IPS-18c (cell line): Measurements from ENCODE around the gene SCP2D1.

Experiments used
- H3K4me3 ChIP-seq: 2 replicates; pipeline ENCODE4 v1.7.0; 2013; ENCODE audit warnings: low read depth, mild to moderate bottlenecking, low read length, moderate library complexity; ENCODE audit not compliant: insufficient read depth
- H3K9me3 ChIP-seq: one replicate; pipeline ENCODE4 v1.6.1; 2013; ENCODE audit warnings: mild to moderate bottlenecking, low read length, moderate library complexity; ENCODE audit not compliant: control insufficient read depth, insufficient read depth

The SCP2D1 gene

GRCh38 chr20:18851629-18852028 lies 38.0 kb downstream of the SCP2D1 start:
- H3K9me3 ChIP-seq, result no peaks in the 10 kb centered on the region

DNA sequence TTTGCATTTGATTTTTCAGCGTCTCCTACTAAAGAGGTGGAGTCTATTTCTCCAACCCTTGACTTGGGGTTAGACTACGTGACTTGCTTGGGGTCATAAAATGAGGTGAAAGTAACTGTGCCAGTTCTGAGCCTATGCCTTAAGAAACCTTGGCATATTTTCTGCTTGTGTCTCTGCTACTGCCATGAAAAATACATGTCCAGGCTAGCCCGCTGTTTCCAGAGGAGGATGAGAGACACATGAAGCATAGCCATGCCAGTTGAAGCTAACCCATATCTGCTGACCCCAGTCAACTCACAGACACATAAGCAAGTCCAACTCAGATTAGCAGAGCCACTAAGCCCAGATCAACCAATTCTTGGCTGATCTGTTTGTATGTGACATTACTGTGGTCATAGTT lies 38.7 kb downstream of the SCP2D1 start:
- no peak overlapping the region for H3K4me3 ChIP-seq
- no peaks in the 10 kb centered on the region for H3K9me3 ChIP-seq

More at GRCh38 chr20:18851629-18852028, 38.0 kb downstream of the SCP2D1 start:
- H3K4me3 ChIP-seq, result no peak overlapping the region

GRCh38 chr20:18853216-18853615 lies 39.6 kb downstream of the SCP2D1 start:
- no peaks in the 10 kb centered on the region for H3K9me3 ChIP-seq
- H3K4me3 ChIP-seq, result no peak overlapping the region

GRCh38 chr20:18853946-18854646 lies 40.5 kb downstream of the SCP2D1 start:
- Histone ChIP-seq H3K4me3 (no peak overlapping the region), H3K9me3 (no peaks in the 10 kb centered on the region)

DNA sequence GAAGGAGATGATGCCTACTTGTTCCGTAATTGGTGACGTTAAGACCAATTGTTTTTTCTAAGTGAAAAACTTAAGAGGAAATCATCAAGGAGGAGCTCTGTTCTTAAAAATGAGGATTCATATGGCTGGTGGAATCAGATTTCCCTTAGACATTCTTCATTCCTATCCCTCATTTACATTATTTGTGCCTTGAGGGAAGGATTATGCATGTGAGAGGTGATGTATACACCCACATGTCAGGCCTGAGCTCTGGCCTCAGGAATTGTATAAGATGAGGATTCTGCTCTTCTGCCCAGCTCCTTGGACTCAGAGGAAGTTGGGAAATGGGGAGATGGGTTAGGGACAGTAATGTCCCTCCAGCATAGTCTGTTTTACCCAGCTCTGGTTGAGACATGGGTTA lies 42.3 kb downstream of the SCP2D1 start:
- Histone ChIP-seq H3K9me3 (peaks cover 3% of the 10 kb centered on the region), H3K4me3 (no peak overlapping the region)

- H3K4me3 ChIP-seq, result no peak overlapping the region
- H3K9me3 ChIP-seq, result peaks cover 3% of the 10 kb centered on the region
These were observed 43.3 kb downstream of the SCP2D1 start for GRCh38 chr20:18856873-18857272.

- H3K9me3 ChIP-seq, result peaks cover 3% of the 10 kb centered on the region
- H3K4me3 ChIP-seq, result no peak overlapping the region
These were observed 44.1 kb downstream of the SCP2D1 start for GRCh38 chr20:18857640-18858039.

- Histone ChIP-seq H3K4me3 (no peak overlapping the region), H3K9me3 (peaks cover 3% of the 10 kb centered on the region)
These were observed 45.2 kb downstream of the SCP2D1 start for GRCh38 chr20:18858816-18859215.
